Astrocyte of the spinal cord (primary cell): ENCODE results near the gene PRKX.
"Not testable (repeated sequence)": the region's sequence is repeated elsewhere in the genome, so short reads cannot be mapped to it uniquely, and the experiment has no call there.

Source experiments
- DNase-seq: peaks from one replicate; pipeline ENCODE4 v3.0.0; 2011; ENCODE audit warnings: low read depth, low spot score
- H3K4me3 ChIP-seq: 2 replicates; pipeline ENCODE4 v1.5.1; 2011; ENCODE audit warnings: low read depth, mild to moderate bottlenecking, low read length, moderate library complexity
- in situ Hi-C: cut with HindIII; loops from 2 replicates; pipeline ENCODE4 v1.10.0; 2017; ENCODE audit warnings: low sequenced_read_pairs
- TF ChIP-seq, protein P1 (sequence below): IDR thresholded peaks from 2 replicates; pipeline ENCODE4 v1.5.1; 2012; ENCODE audit warnings: low read depth, mild to moderate bottlenecking, low read length, inconsistent platforms

Gene PRKX

DNA sequence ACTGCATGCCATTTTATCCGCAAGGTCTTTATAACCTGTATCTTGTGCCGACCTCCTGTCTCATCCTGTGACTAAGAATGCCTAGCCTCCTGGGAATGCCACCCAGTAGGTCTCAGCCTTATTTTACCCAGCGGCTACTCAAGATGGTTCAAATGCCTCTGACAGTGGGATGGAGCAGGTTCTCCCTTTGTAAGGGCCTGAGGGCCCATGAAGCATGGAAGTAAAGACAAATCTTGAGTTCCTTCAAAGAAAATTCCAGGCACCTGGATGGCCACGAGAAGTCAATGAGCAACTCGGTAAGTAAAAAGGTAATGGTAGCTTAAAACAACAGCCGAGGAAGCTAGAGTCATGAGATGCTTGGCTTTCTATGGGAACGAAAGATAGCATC is 19.6 kb upstream of the PRKX start:
- TF ChIP-seq, protein P1, sequence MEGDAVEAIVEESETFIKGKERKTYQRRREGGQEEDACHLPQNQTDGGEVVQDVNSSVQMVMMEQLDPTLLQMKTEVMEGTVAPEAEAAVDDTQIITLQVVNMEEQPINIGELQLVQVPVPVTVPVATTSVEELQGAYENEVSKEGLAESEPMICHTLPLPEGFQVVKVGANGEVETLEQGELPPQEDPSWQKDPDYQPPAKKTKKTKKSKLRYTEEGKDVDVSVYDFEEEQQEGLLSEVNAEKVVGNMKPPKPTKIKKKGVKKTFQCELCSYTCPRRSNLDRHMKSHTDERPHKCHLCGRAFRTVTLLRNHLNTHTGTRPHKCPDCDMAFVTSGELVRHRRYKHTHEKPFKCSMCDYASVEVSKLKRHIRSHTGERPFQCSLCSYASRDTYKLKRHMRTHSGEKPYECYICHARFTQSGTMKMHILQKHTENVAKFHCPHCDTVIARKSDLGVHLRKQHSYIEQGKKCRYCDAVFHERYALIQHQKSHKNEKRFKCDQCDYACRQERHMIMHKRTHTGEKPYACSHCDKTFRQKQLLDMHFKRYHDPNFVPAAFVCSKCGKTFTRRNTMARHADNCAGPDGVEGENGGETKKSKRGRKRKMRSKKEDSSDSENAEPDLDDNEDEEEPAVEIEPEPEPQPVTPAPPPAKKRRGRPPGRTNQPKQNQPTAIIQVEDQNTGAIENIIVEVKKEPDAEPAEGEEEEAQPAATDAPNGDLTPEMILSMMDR: no peak
- in situ Hi-C loops: no loop called here
- H3K4me3 ChIP-seq: no peak overlapping the region
- no peak for DNase-seq

DNA sequence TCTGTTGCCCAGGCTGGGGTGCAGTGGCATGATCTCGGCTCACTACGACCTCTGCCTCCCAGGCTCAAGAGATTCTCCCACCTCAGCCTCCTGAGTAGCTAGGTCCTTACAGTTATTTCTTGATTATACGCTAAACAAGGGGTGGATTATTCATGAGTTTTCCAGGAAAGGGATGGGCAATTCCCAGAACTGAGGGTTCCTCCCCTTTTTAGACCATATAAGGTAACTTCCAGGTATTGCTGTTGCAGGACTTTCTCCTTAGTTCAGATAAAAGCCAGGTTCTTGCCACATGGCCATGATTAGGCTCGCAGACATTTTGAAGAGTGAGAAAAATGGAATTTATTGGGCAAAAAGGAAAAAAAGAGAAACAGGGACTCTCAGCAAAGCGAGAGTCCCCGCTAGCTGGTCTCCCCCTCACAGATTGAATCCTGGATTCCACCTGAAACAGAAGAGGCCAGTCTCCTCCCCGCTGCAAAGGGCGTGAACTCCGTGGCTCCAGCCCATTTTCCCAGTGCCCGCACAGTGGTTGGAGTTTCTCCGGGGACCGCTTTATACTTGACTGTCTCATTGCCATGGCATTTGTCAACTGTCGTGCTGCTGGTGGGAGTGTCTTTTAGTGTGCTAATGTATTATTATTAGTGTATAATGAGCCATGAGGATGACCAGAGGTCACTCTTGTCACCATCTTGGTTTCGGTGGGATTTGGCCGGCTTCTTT is 19.0 kb upstream of the PRKX start:
- H3K4me3 ChIP-seq, in situ Hi-C loops, DNase-seq: not testable (repeated sequence)

DNA sequence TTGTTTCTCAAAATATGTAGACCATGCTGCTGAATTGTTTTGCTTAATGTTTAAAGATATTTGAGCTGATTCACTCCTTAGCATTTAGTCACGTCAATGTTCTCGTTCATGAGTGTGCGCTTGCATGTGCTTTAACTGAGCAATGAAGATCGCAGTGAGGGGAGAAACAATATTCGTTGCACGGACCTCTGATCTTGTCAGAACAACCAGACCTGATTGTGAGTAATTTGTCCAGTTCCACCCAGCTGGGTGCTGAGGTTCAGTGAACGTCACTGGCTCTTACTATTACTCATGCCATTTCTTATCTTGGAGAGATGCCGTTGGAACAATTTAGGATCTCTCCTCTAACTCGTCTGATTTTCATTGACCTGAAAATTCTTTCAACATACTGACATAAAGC is 15.0 kb upstream of the PRKX start:
- DNase-seq: peak; percentile 9
- TF ChIP-seq, protein P1: no peak
- H3K4me3 ChIP-seq: no peak overlapping the region
- in situ Hi-C loops: no loop called here

DNA sequence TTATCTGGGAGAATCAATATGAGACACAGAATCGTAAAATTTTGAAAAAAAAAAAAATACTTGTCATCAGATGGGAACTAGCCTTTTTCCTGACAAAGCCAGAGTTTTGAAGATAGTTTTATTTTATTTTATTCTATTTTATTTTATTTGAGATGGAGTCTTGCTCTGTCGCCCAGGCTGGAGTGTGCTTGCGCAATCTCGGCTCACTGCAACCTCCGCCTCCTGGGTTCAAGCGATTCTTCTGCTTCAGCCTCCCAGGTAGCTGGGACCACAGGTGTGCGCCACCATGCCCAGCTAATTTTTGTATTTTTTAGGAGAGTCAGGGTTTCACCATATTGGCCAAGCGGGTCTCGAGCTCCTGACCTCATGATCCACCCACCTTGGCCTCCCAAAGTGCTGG is 10.0 kb upstream of the PRKX start:
- in situ Hi-C loops, DNase-seq, H3K4me3 ChIP-seq: not testable (repeated sequence)

DNA sequence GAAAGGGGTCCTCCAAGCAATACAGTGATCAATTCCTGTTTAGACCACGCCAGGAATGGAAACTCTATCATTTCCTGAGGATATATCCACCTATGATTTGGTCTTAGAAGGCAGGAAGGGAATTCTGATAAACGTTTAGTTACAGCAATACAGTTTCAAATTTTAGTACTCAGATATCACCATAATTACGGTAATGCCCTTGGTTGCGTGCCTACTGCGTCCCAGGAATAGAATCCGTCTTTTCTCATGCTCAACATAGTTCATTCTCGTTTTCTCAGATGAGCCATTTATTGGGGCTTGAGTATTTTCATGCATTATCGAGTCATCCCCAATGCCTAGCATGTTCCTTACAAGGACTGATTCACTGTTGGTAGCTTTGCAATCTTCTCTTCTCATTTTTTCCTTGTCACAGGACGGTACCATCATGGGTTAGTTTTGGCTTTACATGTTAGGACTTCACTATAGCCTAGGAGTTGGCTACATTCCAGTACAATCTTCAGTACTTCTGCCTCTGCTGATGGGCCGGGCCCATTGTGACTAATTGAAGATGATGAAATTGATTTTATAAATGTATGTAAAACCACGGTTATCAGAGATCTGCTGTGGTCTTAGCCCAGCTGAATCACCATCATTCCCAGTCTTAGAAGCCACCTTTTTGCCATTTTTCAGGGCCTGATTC is 4.4 kb upstream of the PRKX start:
- H3K4me3 ChIP-seq: no peak overlapping the region
- in situ Hi-C loops: no loop called here
- DNase-seq: no peak
- TF ChIP-seq, protein P1: no peak

DNA sequence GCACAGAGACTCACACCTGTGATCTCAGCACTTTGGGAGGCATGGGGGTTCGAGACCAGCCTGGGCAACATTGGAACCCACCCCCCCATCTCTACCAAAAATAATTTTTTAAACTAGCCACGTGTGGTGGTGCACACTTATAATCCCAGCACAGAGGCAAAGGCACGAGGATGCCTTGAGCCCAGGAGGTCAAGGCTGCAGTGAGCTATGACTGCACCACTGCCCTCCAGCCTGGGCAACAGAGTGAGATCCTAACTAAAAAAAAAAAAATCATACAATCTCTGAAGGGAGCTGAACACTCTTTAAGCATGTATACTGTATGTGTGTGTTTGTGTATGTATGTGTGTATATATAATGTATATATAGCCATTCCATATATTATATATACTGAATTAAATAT is 2.5 kb upstream of the PRKX start:
- TF ChIP-seq, protein P1: no peak
- no peak overlapping the region for H3K4me3 ChIP-seq
- in situ Hi-C loops: no loop called here
- no peak for DNase-seq

DNA sequence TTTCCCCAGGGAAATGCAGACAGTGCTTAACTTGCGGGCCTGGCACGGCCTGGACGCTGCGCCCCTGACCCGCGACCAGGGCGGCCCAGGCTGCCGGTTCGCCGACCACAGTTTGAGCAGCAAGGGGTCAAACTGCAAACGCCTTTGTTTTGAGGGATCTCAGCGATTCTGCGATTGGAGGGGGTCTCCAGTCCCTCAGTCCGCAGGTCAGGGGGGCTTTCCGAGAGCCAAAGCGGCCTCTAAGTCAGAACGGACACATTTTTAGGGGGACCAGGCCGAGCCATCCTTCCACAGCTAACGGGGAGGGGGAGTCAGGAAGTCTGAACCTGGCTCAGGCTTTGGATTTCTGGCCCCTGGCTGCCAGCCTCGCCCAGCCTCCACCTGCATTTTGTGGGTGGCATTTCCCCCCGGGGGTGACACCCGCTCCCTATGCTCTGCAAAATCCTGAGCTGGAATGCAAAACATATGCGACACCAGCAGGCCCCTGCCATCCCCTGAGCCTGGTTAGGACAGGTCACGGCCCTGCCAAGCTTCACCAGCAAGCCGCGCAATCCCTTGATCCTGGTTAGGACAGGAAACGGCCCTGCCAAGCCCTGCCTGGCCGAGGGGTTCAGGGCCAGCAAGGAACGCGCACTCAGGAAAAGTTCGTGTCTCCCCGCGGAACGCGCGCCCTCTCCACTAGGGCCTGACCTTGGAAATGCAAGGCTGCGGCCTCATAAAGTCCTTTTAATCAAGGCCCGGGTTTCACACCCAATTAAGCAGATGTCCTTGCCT is 1.4 kb upstream of the PRKX start:
- DNase-seq, in situ Hi-C loops: not testable (repeated sequence)

DNA sequence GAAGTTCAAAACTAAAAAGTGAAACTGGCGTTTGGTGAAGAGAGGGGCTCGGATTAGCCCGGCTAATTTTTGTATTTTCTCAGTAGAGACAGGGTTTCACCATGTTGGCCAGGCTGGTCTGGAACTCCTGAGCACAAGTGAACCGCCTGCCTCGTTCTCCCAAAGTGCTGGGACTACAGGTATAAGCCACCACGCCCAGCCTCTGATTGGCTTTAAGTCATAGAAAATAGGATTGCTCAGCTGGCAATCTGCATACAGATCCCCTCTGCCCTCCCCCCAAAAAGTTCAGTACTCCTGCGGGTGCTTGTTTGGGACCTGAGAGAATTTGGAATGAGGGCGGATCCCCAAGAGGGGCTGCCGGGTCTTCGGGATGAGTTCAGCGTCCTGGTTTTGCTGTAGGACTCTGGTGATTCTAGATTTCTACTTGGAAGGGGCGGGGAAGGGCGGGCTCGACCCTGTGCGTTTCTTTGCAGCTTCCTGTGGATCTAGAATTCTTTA is 537 bp upstream of the PRKX start:
- TF ChIP-seq, protein P1: no peak
- peak overlapping the region; percentile 59 for H3K4me3 ChIP-seq
- no peak for DNase-seq
- in situ Hi-C loops: no loop called here

More for the DNA sequence above, 1.4 kb upstream of the PRKX start:
- not testable (repeated sequence) for H3K4me3 ChIP-seq
